Type B pancreatic cell (in vitro differentiated cells): ENCODE measurements around the gene ASZ1. TPM values are rescaled to one million over a fixed set of nuclear protein-coding genes. Genes with fewer than 3 reads are reported as not detected.

Source experiments
- DNase-seq: peaks from one replicate; pipeline ENCODE4 v3.0.0; 2021; ENCODE audit warnings: mixed read lengths; ENCODE audit not compliant: unreplicated experiment; ENCODE audit errors: extremely low spot score
- H3K27ac Mint-ChIP-seq: 2 replicates; pipeline ENCODE4 v1.8.0; 2021; ENCODE audit warnings: mild to moderate bottlenecking, mixed read lengths
- H3K27me3 Mint-ChIP-seq: 2 replicates; pipeline ENCODE4 v1.8.0; 2021; ENCODE audit warnings: mixed read lengths
- H3K36me3 Mint-ChIP-seq: 2 replicates; pipeline ENCODE4 v1.8.0; 2021; ENCODE audit warnings: mixed read lengths
- H3K4me1 Mint-ChIP-seq: one replicate; pipeline ENCODE4 v1.8.0; 2021; ENCODE audit warnings: mixed read lengths; ENCODE audit not compliant: unreplicated experiment
- H3K4me3 Mint-ChIP-seq: 2 replicates; pipeline ENCODE4 v1.8.0; 2021; ENCODE audit warnings: mild to moderate bottlenecking, mixed read lengths
- H3K9me3 Mint-ChIP-seq: 2 replicates; pipeline ENCODE4 v1.8.0; 2021; ENCODE audit warnings: mixed read lengths
- CTCF ChIP-seq: fragments of 200-600 bp; sonication (generic); conservative IDR thresholded peaks from 2 replicates; pipeline ENCODE4 v1.5.0; 2021; ENCODE audit warnings: antibody characterized with exemption, mild to moderate bottlenecking
- total RNA-seq: library from RNA; stranded (reverse); gene quantifications from 2 replicates; pipeline ENCODE4 v1.2.1, GENCODE V29; 2021; ENCODE audit warnings: low replicate concordance

ASZ1 gene
- total RNA-seq, 1 donor from 2014 or later, result not detected

GRCh38 chr7:117350027-117350426, 77.3 kb downstream of the ASZ1 start:
- no peaks in the 10 kb centered on the region for H3K4me1 Mint-ChIP-seq
- H3K9me3 Mint-ChIP-seq, result no peaks in the 10 kb centered on the region
- H3K4me3 Mint-ChIP-seq, result no peak overlapping the region
- TF ChIP-seq CTCF, result no peak
- H3K36me3 Mint-ChIP-seq, result no peaks in the 10 kb centered on the region
- peaks cover 6% of the 10 kb centered on the region for H3K27me3 Mint-ChIP-seq
- H3K27ac Mint-ChIP-seq, result no peak overlapping the region
- no peak for DNase-seq

- no peaks in the 10 kb centered on the region for H3K4me1 Mint-ChIP-seq
- no peak for DNase-seq
- H3K36me3 Mint-ChIP-seq, result no peaks in the 10 kb centered on the region
- no peak overlapping the region for H3K4me3 Mint-ChIP-seq
- H3K27me3 Mint-ChIP-seq, result peaks cover 8% of the 10 kb centered on the region
- no peak for TF ChIP-seq CTCF
- no peaks in the 10 kb centered on the region for H3K9me3 Mint-ChIP-seq
- H3K27ac Mint-ChIP-seq, result no peak overlapping the region
Measured at GRCh38 chr7:117349570-117349969, 77.7 kb downstream of the ASZ1 start.

GRCh38 chr7:117347962-117348672, 79.2 kb downstream of the ASZ1 start:
- TF ChIP-seq CTCF, result no peak
- Mint-ChIP-seq H3K9me3 (no peaks in the 10 kb centered on the region), H3K4me3 (no peak overlapping the region), H3K4me1 (no peaks in the 10 kb centered on the region), H3K27me3 (peaks cover 9% of the 10 kb centered on the region), H3K27ac (no peak overlapping the region), H3K36me3 (no peaks in the 10 kb centered on the region)
- no peak for DNase-seq

GRCh38 chr7:117347480-117347879, 79.8 kb downstream of the ASZ1 start:
- Mint-ChIP-seq H3K4me3 (no peak overlapping the region), H3K27me3 (peaks cover 9% of the 10 kb centered on the region), H3K36me3 (no peaks in the 10 kb centered on the region), H3K27ac (no peak overlapping the region), H3K4me1 (no peaks in the 10 kb centered on the region), H3K9me3 (no peaks in the 10 kb centered on the region)
- no peak for DNase-seq
- no peak for TF ChIP-seq CTCF

DNA sequence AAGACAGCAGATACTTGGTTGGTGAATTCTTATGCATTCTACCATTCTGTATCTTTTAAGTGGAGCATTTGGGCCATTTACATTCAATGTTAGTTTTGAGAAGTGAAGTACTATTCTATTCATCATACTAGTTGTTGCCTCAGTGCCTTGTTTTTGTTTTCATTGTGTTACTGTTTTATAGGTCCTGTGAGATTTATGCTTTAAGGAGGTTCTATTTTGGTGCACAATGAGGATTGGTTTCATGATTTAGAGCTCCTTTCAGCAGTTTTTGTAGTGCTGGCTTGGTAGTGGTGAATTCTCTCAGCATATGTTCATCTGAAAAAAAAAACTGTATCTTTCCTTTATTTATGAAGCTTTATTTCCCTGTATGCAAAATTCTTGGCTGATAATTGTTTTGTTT, 81.1 kb downstream of the ASZ1 start:
- H3K9me3 Mint-ChIP-seq, result no peaks in the 10 kb centered on the region
- TF ChIP-seq CTCF, result no peak
- no peaks in the 10 kb centered on the region for H3K4me1 Mint-ChIP-seq
- H3K4me3 Mint-ChIP-seq, result no peak overlapping the region
- no peaks in the 10 kb centered on the region for H3K36me3 Mint-ChIP-seq
- DNase-seq, result no peak
- peaks cover 12% of the 10 kb centered on the region for H3K27me3 Mint-ChIP-seq
- H3K27ac Mint-ChIP-seq, result no peak overlapping the region

DNA sequence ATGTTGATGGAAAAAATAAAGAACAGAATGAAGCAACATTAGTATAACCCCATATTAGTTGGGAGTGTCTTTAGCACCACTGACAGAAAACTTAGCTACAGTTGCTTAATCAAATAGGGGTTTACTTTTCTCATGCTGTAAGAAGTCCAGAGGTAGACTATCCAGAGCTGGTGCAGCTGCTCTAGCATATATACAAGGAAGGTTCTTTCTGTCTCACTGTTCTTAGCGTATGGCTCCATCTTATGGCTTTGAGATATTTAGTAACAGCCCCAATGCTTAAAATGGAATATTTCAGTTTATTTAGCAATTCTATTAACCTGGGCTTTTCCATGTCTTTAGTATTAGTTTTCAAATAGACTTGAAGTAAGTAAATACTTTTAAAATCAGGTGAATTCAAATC, 89.3 kb downstream of the ASZ1 start:
- TF ChIP-seq CTCF, result no peak
- H3K4me1 Mint-ChIP-seq, result no peaks in the 10 kb centered on the region
- H3K27me3 Mint-ChIP-seq, result peaks cover 9% of the 10 kb centered on the region
- no peaks in the 10 kb centered on the region for H3K36me3 Mint-ChIP-seq
- DNase-seq, result no peak
- no peaks in the 10 kb centered on the region for H3K9me3 Mint-ChIP-seq
- no peak overlapping the region for H3K4me3 Mint-ChIP-seq
- no peak overlapping the region for H3K27ac Mint-ChIP-seq
